Retinal pigment epithelial cell (primary cell): Measurements from ENCODE around the gene ADAP1.

Source experiments
- DNase-seq: peaks from one replicate; pipeline ENCODE4 v3.0.0-alpha.2; 2010; ENCODE audit warnings: low read depth
- H3K4me3 ChIP-seq: 2 replicates; pipeline ENCODE4 v1.5.1; 2011; ENCODE audit warnings: mild to moderate bottlenecking, low read length, control low read depth, moderate library complexity
- TF ChIP-seq, protein P1 (sequence below): conservative IDR thresholded peaks from 2 replicates; pipeline ENCODE4 v1.5.1; 2011; ENCODE audit warnings: low read depth, low read length, control low read depth, inconsistent platforms

The ADAP1 gene

DNA sequence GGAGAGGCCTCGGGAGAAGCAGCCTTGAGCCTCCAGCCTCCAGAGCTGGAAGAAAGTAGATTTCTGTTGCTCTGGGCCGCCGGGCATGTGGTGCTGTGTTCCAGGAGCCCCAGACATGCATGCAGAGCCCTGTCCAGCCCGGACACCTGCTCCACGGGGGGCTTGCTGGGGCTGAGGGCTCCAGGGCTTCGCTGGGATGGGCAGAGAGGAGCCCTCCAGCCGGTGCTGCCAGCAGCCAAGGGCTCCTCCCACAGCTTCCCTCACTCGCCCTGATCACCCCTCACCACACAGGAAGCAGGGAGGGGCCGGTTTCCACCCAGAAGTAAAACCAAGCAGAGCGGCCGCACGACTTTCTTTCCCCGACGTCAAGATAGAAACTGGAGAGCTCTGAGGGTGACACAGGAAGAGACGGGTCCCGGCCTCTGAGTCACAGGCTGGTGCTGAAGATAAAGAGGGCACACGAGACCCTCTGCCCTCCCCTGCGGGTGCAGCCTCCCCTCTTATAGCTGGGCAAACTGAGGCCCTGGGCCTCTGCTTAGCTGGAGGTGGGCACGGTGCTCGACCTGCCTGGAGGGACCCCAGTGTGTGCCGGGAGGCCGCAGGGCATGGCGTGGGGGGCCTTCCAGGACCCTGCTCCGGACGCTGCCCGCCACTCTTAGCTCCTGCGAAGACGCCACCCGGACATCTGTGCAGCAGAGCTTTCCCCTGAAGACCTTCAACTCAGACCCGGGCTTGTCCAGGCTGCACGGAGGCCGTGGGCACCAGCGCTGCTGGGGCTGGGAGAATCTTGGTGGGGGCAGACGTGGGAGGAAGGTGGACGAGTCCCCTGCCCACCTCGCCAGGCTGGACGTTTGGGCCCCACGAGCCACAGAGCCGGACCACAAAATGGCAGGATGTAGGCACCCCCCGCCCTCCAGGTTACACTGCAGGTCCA is 31.1 kb downstream of the ADAP1 start:
- no peak overlapping the region for H3K4me3 ChIP-seq
- TF ChIP-seq, protein P1, sequence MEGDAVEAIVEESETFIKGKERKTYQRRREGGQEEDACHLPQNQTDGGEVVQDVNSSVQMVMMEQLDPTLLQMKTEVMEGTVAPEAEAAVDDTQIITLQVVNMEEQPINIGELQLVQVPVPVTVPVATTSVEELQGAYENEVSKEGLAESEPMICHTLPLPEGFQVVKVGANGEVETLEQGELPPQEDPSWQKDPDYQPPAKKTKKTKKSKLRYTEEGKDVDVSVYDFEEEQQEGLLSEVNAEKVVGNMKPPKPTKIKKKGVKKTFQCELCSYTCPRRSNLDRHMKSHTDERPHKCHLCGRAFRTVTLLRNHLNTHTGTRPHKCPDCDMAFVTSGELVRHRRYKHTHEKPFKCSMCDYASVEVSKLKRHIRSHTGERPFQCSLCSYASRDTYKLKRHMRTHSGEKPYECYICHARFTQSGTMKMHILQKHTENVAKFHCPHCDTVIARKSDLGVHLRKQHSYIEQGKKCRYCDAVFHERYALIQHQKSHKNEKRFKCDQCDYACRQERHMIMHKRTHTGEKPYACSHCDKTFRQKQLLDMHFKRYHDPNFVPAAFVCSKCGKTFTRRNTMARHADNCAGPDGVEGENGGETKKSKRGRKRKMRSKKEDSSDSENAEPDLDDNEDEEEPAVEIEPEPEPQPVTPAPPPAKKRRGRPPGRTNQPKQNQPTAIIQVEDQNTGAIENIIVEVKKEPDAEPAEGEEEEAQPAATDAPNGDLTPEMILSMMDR, result no peak
- no peak for DNase-seq

DNA sequence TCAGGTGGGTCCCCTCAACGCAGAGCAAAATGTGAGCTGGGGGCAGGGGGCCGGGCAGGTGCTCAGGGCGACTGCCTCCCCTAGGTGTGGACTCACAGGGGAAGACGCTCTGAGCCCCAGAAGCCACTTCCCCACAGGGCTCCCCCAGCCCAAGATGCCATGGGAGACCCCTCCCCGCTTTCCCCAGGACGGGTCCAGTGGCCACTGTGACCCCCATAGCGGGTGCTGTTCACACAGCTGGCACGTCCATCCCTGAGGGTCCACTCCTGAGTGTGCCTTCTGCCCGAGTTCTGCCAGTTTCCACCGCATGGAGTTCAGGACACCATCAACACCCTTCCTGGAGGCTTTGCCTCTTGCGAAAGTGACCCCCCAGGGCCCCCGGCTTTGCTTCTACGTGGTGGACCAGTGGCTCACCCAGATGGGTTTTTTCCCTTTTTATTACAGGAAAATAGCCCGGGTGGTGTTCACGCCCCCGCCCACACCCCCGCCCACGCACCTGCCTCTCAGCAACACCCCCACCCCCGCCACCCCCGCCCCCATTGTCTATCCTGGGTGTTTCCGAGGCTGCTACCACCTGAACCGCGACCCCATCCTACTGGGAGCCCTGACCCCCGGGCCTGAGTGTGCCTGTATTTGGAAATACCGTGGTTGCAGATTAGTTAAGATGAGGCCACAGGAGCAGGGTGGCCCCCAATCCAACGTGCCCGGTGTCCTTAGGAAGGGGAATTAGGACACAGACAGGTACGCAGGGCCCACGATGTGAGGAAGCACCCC is 32.0 kb downstream of the ADAP1 start:
- no peak for DNase-seq
- TF ChIP-seq, protein P1, result no peak
- no peak overlapping the region for H3K4me3 ChIP-seq

DNA sequence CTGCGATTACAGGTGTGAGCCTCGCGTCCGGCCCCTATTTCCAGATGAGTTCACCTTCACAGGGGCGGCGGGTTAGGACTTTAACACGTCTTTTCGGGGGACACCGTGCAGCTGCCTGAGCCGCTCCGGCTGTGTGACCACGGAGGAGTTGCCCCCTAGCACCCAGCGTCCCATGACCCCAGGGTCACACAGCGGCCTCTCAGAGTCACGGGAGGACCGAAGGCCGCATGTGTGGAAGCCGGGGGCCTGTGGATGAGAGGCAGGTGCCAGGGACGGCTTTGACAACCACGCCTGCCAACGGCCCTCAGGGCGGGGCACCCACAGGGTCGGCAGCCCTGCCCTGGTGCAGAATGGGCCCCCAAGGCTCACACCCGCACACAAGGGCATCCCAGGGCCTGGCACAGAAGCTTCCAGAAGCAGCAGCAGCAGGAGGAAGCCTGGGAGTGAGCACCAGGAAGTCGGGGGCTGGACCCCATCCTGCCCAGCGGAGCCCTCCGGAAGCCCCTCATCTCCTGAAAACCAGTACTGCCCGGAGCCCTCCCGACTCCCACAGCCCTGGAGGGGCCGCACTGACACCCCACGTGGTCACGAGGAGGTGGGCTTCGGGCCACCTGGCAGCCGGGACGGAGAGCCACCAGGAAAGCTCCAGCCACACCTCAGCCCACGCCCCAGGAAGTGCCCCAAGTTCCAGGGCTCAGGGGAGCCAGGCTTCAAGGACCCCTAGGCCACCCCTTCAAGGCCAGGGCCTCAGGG is 32.7 kb downstream of the ADAP1 start:
- TF ChIP-seq, protein P1, result no peak
- no peak for DNase-seq
- H3K4me3 ChIP-seq, result no peak overlapping the region

DNA sequence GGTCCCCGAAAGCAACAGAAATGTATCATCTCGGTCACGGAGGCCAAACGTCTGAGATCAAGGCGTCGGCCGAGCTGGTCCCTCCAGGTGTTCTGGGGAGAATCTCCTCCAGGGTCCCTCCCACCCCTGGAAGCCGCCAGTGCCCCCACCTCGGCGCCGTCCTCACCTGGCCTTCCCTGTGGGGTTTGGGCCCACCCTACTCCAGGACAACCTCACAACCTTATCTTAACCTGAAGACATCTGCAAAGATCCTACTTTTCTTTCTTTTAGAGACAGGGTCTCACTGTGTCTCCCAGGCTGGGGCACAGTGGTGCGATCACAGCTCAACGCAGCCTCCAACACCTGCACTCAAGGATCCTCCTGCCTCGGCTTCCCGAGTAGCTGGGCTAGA is 33.4 kb downstream of the ADAP1 start:
- no peak for DNase-seq
- TF ChIP-seq, protein P1, result no peak
- no peak overlapping the region for H3K4me3 ChIP-seq

DNA sequence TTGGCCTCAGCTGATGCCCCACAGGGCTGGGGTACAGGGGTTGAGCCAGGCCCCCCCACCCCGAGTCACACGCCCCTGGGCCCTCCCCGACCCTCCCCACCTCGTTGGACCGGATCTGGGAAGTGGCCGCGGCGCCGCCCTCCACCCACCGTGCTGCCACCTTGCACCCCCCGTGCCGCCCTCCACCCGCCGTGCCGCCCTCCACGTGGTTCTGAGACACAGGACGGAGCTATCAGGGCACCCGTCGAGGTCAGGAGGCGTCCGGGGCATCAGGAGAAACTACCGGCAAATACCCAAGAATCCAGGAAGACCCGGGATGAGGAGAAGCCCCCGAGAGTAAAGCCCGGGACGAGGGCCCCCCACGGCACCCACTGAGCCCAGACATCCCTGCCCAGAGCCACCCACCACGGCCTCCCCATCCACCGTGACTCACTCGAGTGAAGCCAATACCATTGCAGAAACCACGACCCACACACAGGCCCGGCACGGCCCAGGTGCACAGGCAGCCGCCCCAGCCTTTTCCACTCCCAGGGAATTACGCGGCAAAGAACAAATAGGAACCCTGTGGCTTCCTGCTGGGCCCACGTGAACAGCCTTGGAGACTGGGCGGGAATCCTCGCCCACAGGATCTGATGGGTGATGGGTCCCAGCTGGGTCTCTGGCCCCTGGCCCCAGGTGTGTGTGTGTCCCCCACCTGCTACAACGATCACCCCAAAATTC is 34.0 kb downstream of the ADAP1 start:
- TF ChIP-seq, protein P1, result no peak
- no peak overlapping the region for H3K4me3 ChIP-seq
- no peak for DNase-seq

DNA sequence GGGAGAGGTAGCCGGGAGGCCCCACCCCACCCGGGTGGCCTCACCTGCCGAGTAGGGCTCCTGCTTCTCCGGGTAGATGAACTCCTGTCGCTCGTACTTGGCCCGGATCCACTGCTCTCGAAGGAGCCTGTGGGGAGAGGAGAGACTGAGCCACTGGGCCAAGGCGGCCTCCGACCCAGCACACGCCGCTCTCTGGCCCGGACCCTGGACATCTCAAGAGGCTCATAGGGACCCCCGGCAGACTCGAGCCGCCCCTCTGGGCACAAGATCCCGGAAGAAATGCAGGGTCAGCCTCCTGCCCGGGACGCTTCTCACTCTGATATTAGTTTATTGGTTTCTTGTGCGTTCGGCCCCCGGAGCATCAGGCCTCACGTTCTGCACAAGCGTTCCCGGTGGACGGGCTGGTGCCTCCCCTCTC is 34.5 kb downstream of the ADAP1 start:
- TF ChIP-seq, protein P1, result no peak
- H3K4me3 ChIP-seq, result no peak overlapping the region
- no peak for DNase-seq
